SK-N-SH treated with all-trans-retinoic acid at 6 μM for 48 hours (cell line): ENCODE measurements around the gene CYP2E1.

Experiments
- ATAC-seq: fragments of 200-7000 bp; cut with Tn5 transposase; 3 replicates; pipeline ENCODE4 v1.9.1; 2020; ENCODE audit warnings: mild to moderate bottlenecking, moderate library complexity
- ARNTL ChIP-seq: fragments of 450-650 bp; formaldehyde crosslinking; IDR thresholded peaks from 2 replicates; pipeline ENCODE4 v1.5.0; 2020; ENCODE audit warnings: low read depth, mild to moderate bottlenecking, moderate library complexity, borderline replicate concordance
- BACH2 ChIP-seq: fragments of 250-450 bp; sonication (Bioruptor Pico); IDR thresholded peaks from 2 replicates; pipeline ENCODE4 v1.9.0; 2021; ENCODE audit warnings: mild to moderate bottlenecking, borderline replicate concordance
- CSDC2 ChIP-seq: fragments of 250-450 bp; sonication (Bioruptor Pico); IDR thresholded peaks from 2 replicates; pipeline ENCODE4 v1.5.0; 2020; ENCODE audit warnings: mild to moderate bottlenecking, moderate library complexity
- ESRRG ChIP-seq: fragments of 250-450 bp; sonication (Bioruptor Pico); IDR thresholded peaks from 2 replicates; pipeline ENCODE4 v1.6.1; 2021; ENCODE audit warnings: mild to moderate bottlenecking
- GLIS3 ChIP-seq: fragments of 250-450 bp; sonication (Bioruptor Pico); IDR thresholded peaks from 2 replicates; pipeline ENCODE4 v1.5.0; 2020; ENCODE audit warnings: mild to moderate bottlenecking, moderate library complexity
- ISL1 ChIP-seq: fragments of 250-450 bp; sonication (Bioruptor Pico); IDR thresholded peaks from 2 replicates; pipeline ENCODE4 v2.1.2; 2022; ENCODE audit warnings: mild to moderate bottlenecking, moderate library complexity
- OSR1 ChIP-seq: fragments of 250-450 bp; sonication (Bioruptor Pico); IDR thresholded peaks from 2 replicates; pipeline ENCODE4 v1.8.0; 2022; ENCODE audit warnings: moderate library complexity, mild to moderate bottlenecking, inconsistent platforms
- POU6F1 ChIP-seq: fragments of 250-450 bp; sonication (Bioruptor Pico); IDR thresholded peaks from 2 replicates; pipeline ENCODE4 v1.8.0; 2021; ENCODE audit warnings: low read depth, mild to moderate bottlenecking, moderate library complexity, borderline replicate concordance
- PPARA ChIP-seq: fragments of 250-450 bp; sonication (Bioruptor Pico); IDR thresholded peaks from 2 replicates; pipeline ENCODE4 v1.5.0; 2020; ENCODE audit warnings: mild to moderate bottlenecking, borderline replicate concordance
- RARB ChIP-seq: fragments of 250-450 bp; sonication (Bioruptor Pico); IDR thresholded peaks from 2 replicates; pipeline ENCODE4 v1.8.0; 2021; ENCODE audit warnings: mild to moderate bottlenecking, moderate library complexity
- SNAI2 ChIP-seq: fragments of 250-450 bp; sonication (Bioruptor Pico); IDR thresholded peaks from 2 replicates; pipeline ENCODE4 v1.5.0; 2020; ENCODE audit warnings: mild to moderate bottlenecking, moderate library complexity
- TCF4 ChIP-seq: fragments of 250-450 bp; sonication (Bioruptor Pico); IDR thresholded peaks from 2 replicates; pipeline ENCODE4 v1.8.0; 2021; ENCODE audit warnings: mild to moderate bottlenecking, moderate library complexity, borderline replicate concordance
- TOX ChIP-seq: fragments of 250-450 bp; sonication (Bioruptor Pico); IDR thresholded peaks from 2 replicates; pipeline ENCODE4 v1.8.0; 2021; ENCODE audit warnings: mild to moderate bottlenecking, moderate library complexity, borderline replicate concordance
- ZC3H10 ChIP-seq: fragments of 250-450 bp; sonication (Bioruptor Pico); IDR thresholded peaks from 2 replicates; pipeline ENCODE4 v1.5.1; 2021; ENCODE audit warnings: mild to moderate bottlenecking, moderate library complexity
- ZFP3 ChIP-seq: fragments of 250-450 bp; sonication (Bioruptor Pico); IDR thresholded peaks from 2 replicates; pipeline ENCODE4 v1.5.0; 2020; ENCODE audit warnings: mild to moderate bottlenecking, moderate library complexity
- ZFP30 ChIP-seq: fragments of 450-650 bp; formaldehyde crosslinking; IDR thresholded peaks from 2 replicates; pipeline ENCODE4 v1.5.0; 2022; ENCODE audit warnings: mild to moderate bottlenecking, moderate library complexity
- ZNF565 ChIP-seq: fragments of 450-650 bp; formaldehyde crosslinking; conservative IDR thresholded peaks from 2 replicates; pipeline ENCODE4 v1.5.0; 2020; ENCODE audit warnings: low read depth, mild to moderate bottlenecking, moderate library complexity
- ZNF70 ChIP-seq: fragments of 450-650 bp; formaldehyde crosslinking; IDR thresholded peaks from 2 replicates; pipeline ENCODE4 v1.5.0; 2020; ENCODE audit warnings: mild to moderate bottlenecking, moderate library complexity
- ZNF8 ChIP-seq: fragments of 450-650 bp; formaldehyde crosslinking; IDR thresholded peaks from 2 replicates; pipeline ENCODE4 v1.5.0; 2020; ENCODE audit warnings: mild to moderate bottlenecking, moderate library complexity
- TF ChIP-seq, protein P1 (sequence below): fragments of 250-450 bp; sonication (Bioruptor Pico); IDR thresholded peaks from 2 replicates; pipeline ENCODE4 v1.5.1; 2020; ENCODE audit warnings: low read depth, mild to moderate bottlenecking, moderate library complexity
- TF ChIP-seq, protein P2 (sequence below): fragments of 250-450 bp; sonication (Bioruptor Pico); IDR thresholded peaks from 2 replicates; pipeline ENCODE4 v1.5.0; 2020; ENCODE audit warnings: mild to moderate bottlenecking, moderate library complexity
- TF ChIP-seq, protein P3 (sequence below): fragments of 250-450 bp; sonication (Bioruptor Pico); IDR thresholded peaks from 2 replicates; pipeline ENCODE4 v1.8.0; 2020; ENCODE audit warnings: mild to moderate bottlenecking, moderate library complexity, borderline replicate concordance
- TF ChIP-seq, protein P4 (sequence below): fragments of 250-450 bp; sonication (Bioruptor Pico); IDR thresholded peaks from 2 replicates; pipeline ENCODE4 v1.5.1; 2021; ENCODE audit warnings: mild to moderate bottlenecking, moderate library complexity

CYP2E1 gene

DNA sequence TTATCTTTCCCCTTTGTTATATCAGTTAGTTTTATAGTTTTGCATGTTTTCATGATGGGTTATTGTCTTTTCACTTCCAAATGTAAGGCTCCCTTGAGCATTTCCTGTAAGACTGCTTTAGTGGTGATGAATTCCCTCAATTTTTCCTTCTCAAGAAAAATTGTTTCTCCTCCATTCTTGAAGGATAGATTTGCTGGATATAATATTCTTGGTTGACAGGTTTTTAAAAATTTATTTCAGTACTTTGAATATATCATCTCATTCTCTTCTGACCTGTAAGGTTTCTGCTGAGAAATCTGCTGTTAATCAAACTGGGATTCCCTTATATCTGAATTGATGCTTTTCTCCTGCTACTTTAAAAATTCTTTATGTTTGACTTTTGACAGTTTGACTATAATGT lies 40.1 kb upstream of the CYP2E1 start:
- ATAC-seq = no peak
- no peak for TF ChIP-seq ESRRG
- TF ChIP-seq, protein P1, sequence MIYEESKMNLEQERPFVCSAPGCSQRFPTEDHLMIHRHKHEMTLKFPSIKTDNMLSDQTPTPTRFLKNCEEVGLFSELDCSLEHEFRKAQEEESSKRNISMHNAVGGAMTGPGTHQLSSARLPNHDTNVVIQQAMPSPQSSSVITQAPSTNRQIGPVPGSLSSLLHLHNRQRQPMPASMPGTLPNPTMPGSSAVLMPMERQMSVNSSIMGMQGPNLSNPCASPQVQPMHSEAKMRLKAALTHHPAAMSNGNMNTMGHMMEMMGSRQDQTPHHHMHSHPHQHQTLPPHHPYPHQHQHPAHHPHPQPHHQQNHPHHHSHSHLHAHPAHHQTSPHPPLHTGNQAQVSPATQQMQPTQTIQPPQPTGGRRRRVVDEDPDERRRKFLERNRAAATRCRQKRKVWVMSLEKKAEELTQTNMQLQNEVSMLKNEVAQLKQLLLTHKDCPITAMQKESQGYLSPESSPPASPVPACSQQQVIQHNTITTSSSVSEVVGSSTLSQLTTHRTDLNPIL (CRISPR knock-in tag) = no peak
- TF ChIP-seq ZFP3 (CRISPR knock-in tag) = no peak
- no peak for TF ChIP-seq ZC3H10 (CRISPR knock-in tag)
- no peak for TF ChIP-seq OSR1 (CRISPR knock-in tag)
- no peak for TF ChIP-seq CSDC2 (CRISPR knock-in tag)
- TF ChIP-seq, protein P2, sequence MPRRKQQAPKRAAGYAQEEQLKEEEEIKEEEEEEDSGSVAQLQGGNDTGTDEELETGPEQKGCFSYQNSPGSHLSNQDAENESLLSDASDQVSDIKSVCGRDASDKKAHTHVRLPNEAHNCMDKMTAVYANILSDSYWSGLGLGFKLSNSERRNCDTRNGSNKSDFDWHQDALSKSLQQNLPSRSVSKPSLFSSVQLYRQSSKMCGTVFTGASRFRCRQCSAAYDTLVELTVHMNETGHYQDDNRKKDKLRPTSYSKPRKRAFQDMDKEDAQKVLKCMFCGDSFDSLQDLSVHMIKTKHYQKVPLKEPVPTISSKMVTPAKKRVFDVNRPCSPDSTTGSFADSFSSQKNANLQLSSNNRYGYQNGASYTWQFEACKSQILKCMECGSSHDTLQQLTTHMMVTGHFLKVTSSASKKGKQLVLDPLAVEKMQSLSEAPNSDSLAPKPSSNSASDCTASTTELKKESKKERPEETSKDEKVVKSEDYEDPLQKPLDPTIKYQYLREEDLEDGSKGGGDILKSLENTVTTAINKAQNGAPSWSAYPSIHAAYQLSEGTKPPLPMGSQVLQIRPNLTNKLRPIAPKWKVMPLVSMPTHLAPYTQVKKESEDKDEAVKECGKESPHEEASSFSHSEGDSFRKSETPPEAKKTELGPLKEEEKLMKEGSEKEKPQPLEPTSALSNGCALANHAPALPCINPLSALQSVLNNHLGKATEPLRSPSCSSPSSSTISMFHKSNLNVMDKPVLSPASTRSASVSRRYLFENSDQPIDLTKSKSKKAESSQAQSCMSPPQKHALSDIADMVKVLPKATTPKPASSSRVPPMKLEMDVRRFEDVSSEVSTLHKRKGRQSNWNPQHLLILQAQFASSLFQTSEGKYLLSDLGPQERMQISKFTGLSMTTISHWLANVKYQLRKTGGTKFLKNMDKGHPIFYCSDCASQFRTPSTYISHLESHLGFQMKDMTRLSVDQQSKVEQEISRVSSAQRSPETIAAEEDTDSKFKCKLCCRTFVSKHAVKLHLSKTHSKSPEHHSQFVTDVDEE = no peak
- no peak for TF ChIP-seq GLIS3 (CRISPR knock-in tag)
- no peak for TF ChIP-seq PPARA
- TF ChIP-seq TCF4 = no peak
- no peak for TF ChIP-seq POU6F1
- TF ChIP-seq ZFP30 (CRISPR knock-in tag) = no peak
- no peak for TF ChIP-seq ISL1 (CRISPR knock-in tag)
- TF ChIP-seq ZNF8 (CRISPR knock-in tag) = no peak
- TF ChIP-seq SNAI2 (CRISPR knock-in tag) = no peak
- TF ChIP-seq, protein P3, sequence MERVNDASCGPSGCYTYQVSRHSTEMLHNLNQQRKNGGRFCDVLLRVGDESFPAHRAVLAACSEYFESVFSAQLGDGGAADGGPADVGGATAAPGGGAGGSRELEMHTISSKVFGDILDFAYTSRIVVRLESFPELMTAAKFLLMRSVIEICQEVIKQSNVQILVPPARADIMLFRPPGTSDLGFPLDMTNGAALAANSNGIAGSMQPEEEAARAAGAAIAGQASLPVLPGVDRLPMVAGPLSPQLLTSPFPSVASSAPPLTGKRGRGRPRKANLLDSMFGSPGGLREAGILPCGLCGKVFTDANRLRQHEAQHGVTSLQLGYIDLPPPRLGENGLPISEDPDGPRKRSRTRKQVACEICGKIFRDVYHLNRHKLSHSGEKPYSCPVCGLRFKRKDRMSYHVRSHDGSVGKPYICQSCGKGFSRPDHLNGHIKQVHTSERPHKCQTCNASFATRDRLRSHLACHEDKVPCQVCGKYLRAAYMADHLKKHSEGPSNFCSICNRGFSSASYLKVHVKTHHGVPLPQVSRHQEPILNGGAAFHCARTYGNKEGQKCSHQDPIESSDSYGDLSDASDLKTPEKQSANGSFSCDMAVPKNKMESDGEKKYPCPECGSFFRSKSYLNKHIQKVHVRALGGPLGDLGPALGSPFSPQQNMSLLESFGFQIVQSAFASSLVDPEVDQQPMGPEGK (CRISPR knock-in tag) = no peak
- TF ChIP-seq ARNTL (CRISPR knock-in tag) = no peak
- TF ChIP-seq TOX = no peak
- TF ChIP-seq ZNF565 (CRISPR knock-in tag) = no peak
- no peak for TF ChIP-seq ZNF70 (CRISPR knock-in tag)

- no peak for ATAC-seq
Measured at GRCh38 chr10:133488354-133488753, 38.8 kb upstream of the CYP2E1 start.

More at GRCh38 chr10:133488354-133488753, 38.8 kb upstream of the CYP2E1 start:
- TF ChIP-seq ZNF70 (CRISPR knock-in tag) (no peak), BACH2 (CRISPR knock-in tag) (no peak), ZNF565 (CRISPR knock-in tag) (no peak), TCF4 (no peak), ARNTL (CRISPR knock-in tag) (no peak), TOX (no peak), ZC3H10 (CRISPR knock-in tag) (no peak), ESRRG (no peak), ZFP30 (CRISPR knock-in tag) (no peak), PPARA (no peak), CSDC2 (CRISPR knock-in tag) (no peak), SNAI2 (CRISPR knock-in tag) (no peak), ISL1 (CRISPR knock-in tag) (no peak), RARB (CRISPR knock-in tag) (no peak), POU6F1 (no peak)
- TF ChIP-seq, protein P4, sequence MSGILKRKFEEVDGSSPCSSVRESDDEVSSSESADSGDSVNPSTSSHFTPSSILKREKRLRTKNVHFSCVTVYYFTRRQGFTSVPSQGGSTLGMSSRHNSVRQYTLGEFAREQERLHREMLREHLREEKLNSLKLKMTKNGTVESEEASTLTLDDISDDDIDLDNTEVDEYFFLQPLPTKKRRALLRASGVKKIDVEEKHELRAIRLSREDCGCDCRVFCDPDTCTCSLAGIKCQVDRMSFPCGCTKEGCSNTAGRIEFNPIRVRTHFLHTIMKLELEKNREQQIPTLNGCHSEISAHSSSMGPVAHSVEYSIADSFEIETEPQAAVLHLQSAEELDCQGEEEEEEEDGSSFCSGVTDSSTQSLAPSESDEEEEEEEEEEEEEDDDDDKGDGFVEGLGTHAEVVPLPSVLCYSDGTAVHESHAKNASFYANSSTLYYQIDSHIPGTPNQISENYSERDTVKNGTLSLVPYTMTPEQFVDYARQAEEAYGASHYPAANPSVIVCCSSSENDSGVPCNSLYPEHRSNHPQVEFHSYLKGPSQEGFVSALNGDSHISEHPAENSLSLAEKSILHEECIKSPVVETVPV (CRISPR knock-in tag) = no peak
- TF ChIP-seq, protein P3 (CRISPR knock-in tag) = no peak
- TF ChIP-seq, all 23 proteins: peak for 0
